HG03469 (cell line): ENCODE data around the gene CHD9.
A peak's percentile ranks its signal among the peaks of the same experiment; 100 is the strongest.
"Not testable (repeated sequence)": the region's sequence is repeated elsewhere in the genome, so short reads cannot be mapped to it uniquely, and the experiment has no call there.

Experiments
- ATAC-seq: cut with Tn5 transposase; IDR thresholded peaks from one replicate; pipeline ENCODE4 v1.9.1; 2021; ENCODE audit warnings: mild to moderate bottlenecking, moderate library complexity, moderate number of reproducible peaks; ENCODE audit not compliant: unreplicated experiment

CHD9 gene

GRCh38 chr16:53130159-53131049, 75.6 kb downstream of the CHD9 start:
- peak; percentile 63 for ATAC-seq

- no peak for ATAC-seq
Observed at GRCh38 chr16:53131050-53131362, 76.2 kb downstream of the CHD9 start.

GRCh38 chr16:53131363-53132071, 76.7 kb downstream of the CHD9 start:
- ATAC-seq = no peak

GRCh38 chr16:53132406-53132805, 77.6 kb downstream of the CHD9 start:
- no peak for ATAC-seq

- ATAC-seq = no peak
Observed at GRCh38 chr16:53135329-53135728, 80.5 kb downstream of the CHD9 start.

- ATAC-seq = no peak
Observed at GRCh38 chr16:53142823-53143568, 88.2 kb downstream of the CHD9 start.

GRCh38 chr16:53147500-53148065, 92.8 kb downstream of the CHD9 start:
- ATAC-seq = no peak

- no peak for ATAC-seq
Observed at GRCh38 chr16:53150769-53151168, 96.0 kb downstream of the CHD9 start.

GRCh38 chr16:53152329-53152728, 97.5 kb downstream of the CHD9 start:
- ATAC-seq = no peak

- ATAC-seq = no peak
Observed at GRCh38 chr16:53153130-53153529, 98.3 kb downstream of the CHD9 start.

- ATAC-seq = no peak
Observed at GRCh38 chr16:53154513-53154912, 99.7 kb downstream of the CHD9 start.

- ATAC-seq = no peak
Observed at GRCh38 chr16:53156516-53156915, 101.7 kb downstream of the CHD9 start.

GRCh38 chr16:53159781-53160436, 105.1 kb downstream of the CHD9 start:
- ATAC-seq = no peak

GRCh38 chr16:53166099-53166498, 111.3 kb downstream of the CHD9 start:
- no peak for ATAC-seq

- no peak for ATAC-seq
Observed at GRCh38 chr16:53168744-53169143, 114.0 kb downstream of the CHD9 start.

GRCh38 chr16:53172517-53172916, 117.7 kb downstream of the CHD9 start:
- no peak for ATAC-seq

- no peak for ATAC-seq
Observed at GRCh38 chr16:53175118-53175517, 120.3 kb downstream of the CHD9 start.

- ATAC-seq = no peak
Observed at GRCh38 chr16:53176434-53176833, 121.6 kb downstream of the CHD9 start.

GRCh38 chr16:53183442-53183841, 128.7 kb downstream of the CHD9 start:
- ATAC-seq = no peak

- not testable (repeated sequence) for ATAC-seq
Observed at GRCh38 chr16:53185741-53186140, 130.9 kb downstream of the CHD9 start.

GRCh38 chr16:53187775-53188174, 133.0 kb downstream of the CHD9 start:
- ATAC-seq = no peak
